ENCODE results near the gene CPSF2.

Gene CPSF2
- 34.4 to 80.5 (median 61.1) reads per million in 4 donors for total RNA-seq

DNA sequence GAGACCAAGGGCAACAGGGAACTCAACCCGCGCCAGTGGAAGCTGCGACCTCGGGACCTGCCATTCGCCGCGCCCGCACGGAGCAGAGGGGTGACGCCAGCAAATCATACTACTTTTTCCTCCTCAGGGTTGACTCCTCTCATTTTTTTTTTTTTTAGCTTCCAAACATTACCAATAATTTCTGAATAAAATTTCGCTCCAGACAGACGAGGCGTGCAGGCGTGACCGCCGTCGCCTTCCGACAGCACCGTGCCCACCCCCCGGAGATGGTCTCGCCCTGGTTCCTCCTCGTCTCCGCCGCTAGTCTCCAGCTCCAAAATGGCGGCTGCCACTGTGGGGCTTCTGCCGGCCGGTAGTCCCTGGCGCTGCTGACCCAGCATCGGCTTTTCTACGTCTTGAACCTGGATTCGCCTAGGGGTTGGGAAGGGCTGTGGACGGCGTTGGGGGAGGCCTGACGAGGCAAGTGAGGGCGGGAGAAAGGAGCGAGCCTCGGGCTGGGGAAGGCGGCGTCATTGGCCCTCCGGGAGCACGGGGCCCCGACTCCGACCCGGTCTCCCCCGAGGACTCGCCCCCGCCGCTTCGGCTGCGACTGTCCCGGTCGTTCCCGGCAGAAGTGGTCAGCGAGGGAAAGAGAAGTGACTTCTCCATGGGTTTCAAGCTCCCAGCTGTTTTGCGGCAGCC, at the start of gene CPSF2, which contains the start of gene NDUFB1:
Gene CPSF2, plus strand, starts transcription at position 300 of the 681 bp plus-strand sequence. CDS start 9,016 bp downstream, outside the sequence.
Gene NDUFB1, minus strand, starts transcription at position 37 of the 681 bp plus-strand sequence. CDS start 4,069 bp downstream, outside the sequence.
- peak; percentile 67 to 84 (median 77) for DNase-seq

GRCh38 chr14:92074555-92074954, 47.2 kb upstream of the CPSF2 start:
- no peak for DNase-seq

DNA sequence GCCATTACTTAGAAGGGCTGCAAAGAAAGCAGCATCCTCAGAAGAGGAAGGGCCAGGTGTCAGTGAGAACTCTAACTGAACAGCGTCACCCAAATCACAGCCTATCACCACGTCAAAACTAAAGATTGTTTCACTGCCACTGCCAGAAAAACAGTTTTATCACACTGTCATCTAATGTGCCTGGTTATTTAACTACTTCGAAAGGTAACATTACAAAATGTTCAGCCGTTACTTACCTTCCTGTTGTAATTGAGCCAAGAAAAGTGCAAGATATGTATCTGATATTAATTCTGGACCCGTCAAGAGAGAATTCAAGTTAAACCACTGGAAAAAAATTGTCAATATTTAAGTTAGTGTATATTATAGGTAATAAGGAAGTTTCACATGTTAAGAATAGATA, 33.3 kb upstream of the CPSF2 start:
- no peak for DNase-seq

- DNase-seq: no peak
Measured at GRCh38 chr14:92093320-92093719, 28.4 kb upstream of the CPSF2 start.

GRCh38 chr14:92099802-92100201, 22.0 kb upstream of the CPSF2 start:
- no peak for DNase-seq

DNA sequence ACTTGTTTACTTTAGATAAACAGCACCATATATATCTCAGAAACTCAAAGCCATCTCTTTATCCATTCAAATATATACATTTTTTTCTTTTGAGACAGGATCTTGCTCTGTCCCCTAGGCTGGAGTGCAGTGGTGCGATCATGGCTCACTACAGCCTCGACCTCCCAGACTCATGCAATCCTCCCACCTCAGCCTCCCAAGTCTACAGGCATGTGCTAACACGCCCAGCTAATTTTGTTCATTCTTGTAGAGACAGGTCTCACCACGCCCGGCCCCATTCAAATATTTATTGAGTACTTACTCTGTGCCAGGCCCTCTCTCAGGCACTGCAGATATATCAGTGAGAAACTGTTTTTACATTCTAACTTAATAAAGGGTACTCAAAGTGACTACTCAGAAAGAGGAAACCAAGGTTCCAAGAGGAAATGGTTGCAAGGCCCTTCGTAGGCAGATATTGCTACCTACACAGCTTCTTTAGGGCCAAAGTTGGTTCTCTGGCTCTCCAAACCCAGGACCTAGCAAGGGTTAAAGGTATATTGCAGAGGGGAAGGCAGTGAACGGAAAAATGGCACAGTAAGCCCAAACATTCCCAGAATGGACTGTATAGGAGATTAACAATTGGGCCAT, 18.3 kb upstream of the CPSF2 start:
- no peak for DNase-seq

DNA sequence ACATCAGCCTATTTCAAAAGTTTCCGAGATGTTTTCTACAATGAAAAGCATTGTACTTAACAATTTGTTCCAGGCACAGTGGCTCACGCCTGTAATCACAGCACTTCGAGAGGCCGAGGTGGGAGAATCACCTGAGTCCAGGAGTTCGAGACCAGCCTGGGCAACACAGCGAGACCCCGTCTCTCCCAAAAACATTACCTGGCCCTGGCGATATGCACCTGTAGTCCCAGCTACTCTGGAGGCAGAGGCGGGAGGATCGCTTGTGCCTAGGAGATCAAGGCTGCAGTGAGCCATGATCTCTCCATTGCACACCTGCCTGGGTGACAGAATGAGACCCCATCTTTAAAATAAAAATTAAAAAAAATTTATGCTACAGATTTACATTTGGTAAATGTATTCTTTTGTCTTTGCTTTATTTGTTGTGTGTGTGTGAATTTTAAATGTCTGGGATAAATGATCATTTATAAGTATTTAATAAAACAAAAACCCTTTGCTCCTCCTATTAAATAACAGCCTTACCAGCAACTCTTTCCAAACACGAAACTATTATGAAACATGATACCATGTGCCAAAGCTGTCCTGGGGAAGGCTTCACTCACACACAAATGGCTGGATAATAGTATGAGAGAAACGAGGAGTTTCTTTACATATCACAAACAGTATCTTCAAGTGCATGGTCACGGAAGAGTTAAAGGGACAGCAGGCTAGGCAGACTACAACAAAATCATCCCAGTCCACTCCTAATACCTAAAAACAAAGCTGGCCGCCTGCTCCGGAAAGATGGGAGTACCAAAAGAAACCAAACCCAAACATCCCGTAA, 16.5 kb upstream of the CPSF2 start:
- DNase-seq: no peak

DNA sequence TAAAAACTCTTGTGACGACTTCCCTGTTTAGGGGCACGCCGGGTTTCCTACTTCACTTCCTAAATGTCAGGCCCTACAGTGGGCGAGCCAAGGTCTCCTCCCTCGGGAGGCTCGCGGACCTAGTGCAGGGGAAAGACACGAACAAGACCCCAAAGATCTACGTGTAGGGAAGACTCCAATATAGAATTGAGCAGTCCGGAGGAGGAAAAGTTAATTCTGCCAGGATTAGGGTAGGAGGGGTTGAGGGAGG, 16.0 kb upstream of the CPSF2 start:
- no peak for DNase-seq

DNA sequence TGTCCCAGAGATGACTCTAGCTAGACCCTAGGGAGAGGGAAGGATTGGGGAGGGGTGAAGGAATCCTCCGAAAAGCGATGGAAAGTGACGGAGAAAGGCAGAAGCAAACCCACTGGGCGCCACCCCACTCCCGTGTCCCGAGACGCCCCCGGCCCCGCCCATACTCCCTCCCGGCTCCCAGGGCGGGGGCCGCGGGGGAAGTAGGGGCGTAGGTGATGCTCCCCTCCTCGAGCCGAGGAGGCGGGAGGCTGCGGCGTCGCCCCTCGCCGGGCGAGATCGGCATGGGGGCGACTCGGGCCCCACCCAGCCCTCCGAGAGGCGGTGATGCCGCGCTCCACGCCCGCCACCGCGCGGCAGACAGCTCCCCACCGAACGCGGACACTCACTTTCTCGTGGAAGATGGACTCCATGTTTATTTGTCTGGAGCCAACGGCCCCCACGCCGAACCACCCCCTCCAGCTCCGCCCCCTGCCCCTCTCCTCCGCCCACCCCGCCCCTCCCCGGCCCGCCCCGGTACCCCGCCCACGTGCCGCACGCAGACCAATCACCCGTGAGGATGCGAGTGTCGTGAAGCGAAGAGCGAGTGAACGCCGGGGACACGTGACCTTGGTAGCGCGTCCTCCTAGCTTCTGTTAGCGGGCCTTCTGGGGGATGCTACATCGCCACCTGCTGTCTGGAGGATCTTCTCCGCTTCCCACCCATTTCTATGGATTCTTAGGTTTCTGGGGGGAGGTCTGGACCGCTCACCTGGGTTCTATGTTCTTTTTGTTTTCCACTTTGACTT, 15.4 kb upstream of the CPSF2 start, which contains the start of gene ATXN3:
Gene ATXN3, minus strand, starts transcription at position 440 of the 784 bp plus-strand sequence. Its CDS starts 30 bp downstream, at position 410.
- peak; percentile 93 to 97 (median 94) for DNase-seq

- no peak for DNase-seq
Measured at GRCh38 chr14:92108345-92109254, 13.2 kb upstream of the CPSF2 start.

- DNase-seq: no peak
Measured at GRCh38 chr14:92109490-92109889, 12.3 kb upstream of the CPSF2 start.

DNA sequence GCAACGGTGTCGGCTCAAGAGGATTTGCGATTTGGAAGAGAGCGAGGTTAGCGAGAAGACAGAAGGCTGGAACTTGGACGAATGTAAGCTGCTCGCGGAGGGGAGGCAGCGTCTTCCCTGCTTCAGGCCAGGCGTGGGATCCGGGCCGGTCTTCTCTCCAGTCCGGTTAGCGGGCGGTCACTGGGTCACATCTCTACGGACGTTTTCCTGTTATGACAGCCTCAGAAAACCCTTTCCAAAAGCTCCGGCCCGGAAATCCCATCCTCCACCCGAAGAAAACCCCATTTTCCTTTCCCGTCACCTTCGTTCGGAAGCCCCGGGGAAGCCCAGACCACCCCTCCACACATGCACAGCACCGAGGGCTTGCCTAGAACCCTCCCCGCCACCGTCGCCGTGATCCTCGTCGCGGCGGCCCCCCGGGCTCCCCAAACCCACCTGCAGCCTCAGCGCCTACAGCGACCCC, 531 bp upstream of the CPSF2 start:
- DNase-seq: no peak

DNA sequence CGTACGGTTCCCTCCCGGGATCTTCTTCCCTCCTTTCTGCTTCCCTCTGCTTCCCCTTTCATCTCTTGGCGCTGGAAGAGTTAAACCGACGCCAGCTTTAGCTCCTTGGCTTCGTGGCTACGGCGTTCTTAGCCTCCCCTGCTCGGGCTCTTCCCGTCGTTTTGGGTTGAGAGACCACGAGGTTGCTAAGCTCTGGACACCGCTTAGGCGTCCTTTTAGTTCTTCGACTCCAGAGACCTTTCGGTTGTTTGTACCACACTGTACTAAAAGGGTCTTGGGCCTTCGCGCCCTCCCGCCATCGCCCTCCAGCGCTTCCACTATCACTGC, 545 bp downstream of the CPSF2 start:
- no peak for DNase-seq

GRCh38 chr14:92122761-92123160, 992 bp downstream of the CPSF2 start:
- no peak for DNase-seq

- no peak for DNase-seq
Measured at GRCh38 chr14:92134456-92134855, 12.7 kb downstream of the CPSF2 start.

DNA sequence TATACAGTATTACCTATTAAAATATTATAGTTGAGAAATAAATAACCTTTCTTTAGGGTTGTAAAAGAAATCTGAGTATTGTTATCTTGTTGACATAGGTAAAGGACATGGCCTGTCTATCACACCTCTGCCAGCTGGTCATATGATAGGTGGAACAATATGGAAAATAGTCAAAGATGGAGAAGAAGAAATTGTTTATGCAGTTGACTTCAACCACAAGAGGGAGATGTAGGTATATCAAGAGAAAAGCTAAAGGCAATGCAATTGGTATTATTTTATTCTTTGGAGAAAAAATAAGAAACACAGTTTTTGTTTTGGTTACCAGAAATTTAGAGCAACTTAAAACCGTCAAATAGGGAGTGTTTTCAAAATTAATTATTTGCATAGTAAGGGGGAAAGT, 13.5 kb downstream of the CPSF2 start:
- no peak for DNase-seq

GRCh38 chr14:92143309-92143708, 21.5 kb downstream of the CPSF2 start:
- DNase-seq: no peak

GRCh38 chr14:92143962-92144361, 22.2 kb downstream of the CPSF2 start:
- no peak for DNase-seq

GRCh38 chr14:92144708-92145107, 22.9 kb downstream of the CPSF2 start:
- DNase-seq: no peak

- DNase-seq: no peak
Measured at GRCh38 chr14:92153581-92153980, 31.8 kb downstream of the CPSF2 start.

GRCh38 chr14:92154283-92154942, 32.6 kb downstream of the CPSF2 start:
- no peak for DNase-seq

Data from T-helper 1 cell (primary cell).